Measurements from ENCODE around the gene TNK1. TPM values are rescaled to one million over a fixed set of nuclear protein-coding genes. Genes with fewer than 3 reads are reported as not detected.

TNK1 gene
- total and polyA plus RNA-seq, 9 of the 15 experiments (the other 6 are each of a cell fraction or from before 2014, with no cell fraction given) = 0.28 to 5.2 (median 2.1) TPM

DNA sequence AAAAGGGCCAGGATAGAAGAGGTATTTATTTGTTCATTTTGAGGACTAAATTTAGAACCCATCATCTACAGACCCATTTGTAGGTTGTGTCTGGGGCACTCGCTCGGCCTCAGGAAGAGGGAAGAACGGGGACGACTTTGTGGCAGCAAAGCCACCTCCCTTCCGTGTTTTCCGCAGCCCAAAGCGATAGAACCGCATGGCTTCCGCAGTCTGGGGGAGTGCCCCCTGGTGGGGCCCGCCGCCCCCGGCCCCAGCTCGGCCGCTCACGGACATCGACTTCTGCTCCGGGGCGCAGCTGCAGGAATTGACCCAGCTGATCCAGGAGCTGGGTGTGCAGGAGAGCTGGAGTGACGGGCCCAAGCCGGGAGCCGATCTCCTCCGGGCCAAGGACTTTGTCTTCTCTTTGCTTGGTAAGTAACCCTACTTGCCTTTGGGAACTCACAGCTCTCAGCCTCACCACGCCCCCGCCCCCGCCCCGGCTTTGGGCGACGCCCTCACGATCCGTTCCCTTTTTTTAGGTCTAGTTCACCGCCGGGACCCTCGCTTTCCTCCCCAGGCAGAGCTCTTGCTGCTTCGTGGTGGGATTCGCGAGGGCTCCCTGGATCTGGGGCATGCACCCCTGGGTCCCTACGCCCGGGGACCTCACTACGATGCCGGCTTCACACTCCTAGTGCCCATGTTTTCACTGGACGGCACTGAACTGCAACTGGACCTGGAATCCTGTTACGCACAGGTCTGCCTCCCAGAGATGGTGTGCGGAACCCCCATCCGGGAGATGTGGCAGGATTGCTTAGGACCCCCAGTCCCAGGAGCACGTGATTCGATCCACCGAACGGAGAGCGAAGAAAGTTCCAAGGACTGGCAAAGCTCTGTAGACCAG, 55.0 kb downstream of the TNK1 start (continued):
- TF ChIP-seq HNRNPLL (IDR thresholded peaks at IDR 0.05; ENCODE audit: low read depth, low read length, poor library complexity, severe bottlenecking) (peak; percentile 95), RFX1 (IDR thresholded peaks at IDR 0.05) (no peak), ATF1 (CRISPR knock-in tag; IDR thresholded peaks at IDR 0.05) (no peak), ATF1 (tag; IDR thresholded peaks at IDR 0.05) (0 out of 2 replicates have a peak, but pooled peaks have one; percentile 2), ZNF79 (CRISPR knock-in tag; IDR thresholded peaks at IDR 0.05; ENCODE audit: low read depth) (no peak), WHSC1 (IDR thresholded peaks at IDR 0.05; ENCODE audit: low read length) (no peak), NFRKB (IDR thresholded peaks at IDR 0.05; ENCODE audit: low read depth) (no peak), FOXK1 (CRISPR knock-in tag; IDR thresholded peaks at IDR 0.05; ENCODE audit: borderline replicate concordance) (no peak), CREB1 (IDR thresholded peaks at IDR 0.05) (no peak), CREB1 (CRISPR knock-in tag; IDR thresholded peaks at IDR 0.05) (no peak), SIN3B (IDR thresholded peaks at IDR 0.05; ENCODE audit: low read depth) (no peak), SMARCE1 (IDR thresholded peaks at IDR 0.05) (no peak), BCOR (IDR thresholded peaks at IDR 0.05) (no peak), ZKSCAN1 (IDR thresholded peaks at IDR 0.05; ENCODE audit: low read depth, low read length) (0 out of 2 replicates have a peak, but pooled peaks have one; percentile 13), ZNF717 (CRISPR knock-in tag; IDR thresholded peaks at IDR 0.05) (no peak), BMI1 (IDR thresholded peaks at IDR 0.05; ENCODE audit: low read length) (no peak)
- TF ChIP-seq, protein P1, sequence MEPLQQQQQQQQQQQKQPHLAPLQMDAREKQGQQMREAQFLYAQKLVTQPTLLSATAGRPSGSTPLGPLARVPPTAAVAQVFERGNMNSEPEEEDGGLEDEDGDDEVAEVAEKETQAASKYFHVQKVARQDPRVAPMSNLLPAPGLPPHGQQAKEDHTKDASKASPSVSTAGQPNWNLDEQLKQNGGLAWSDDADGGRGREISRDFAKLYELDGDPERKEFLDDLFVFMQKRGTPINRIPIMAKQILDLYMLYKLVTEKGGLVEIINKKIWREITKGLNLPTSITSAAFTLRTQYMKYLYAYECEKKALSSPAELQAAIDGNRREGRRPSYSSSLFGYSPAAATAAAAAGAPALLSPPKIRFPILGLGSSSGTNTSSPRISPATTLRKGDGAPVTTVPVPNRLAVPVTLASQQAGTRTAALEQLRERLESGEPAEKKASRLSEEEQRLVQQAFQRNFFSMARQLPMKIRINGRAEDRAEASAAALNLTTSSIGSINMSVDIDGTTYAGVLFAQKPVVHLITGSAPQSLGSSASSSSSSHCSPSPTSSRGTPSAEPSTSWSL (CRISPR knock-in tag; IDR thresholded peaks at IDR 0.05; ENCODE audit: borderline replicate concordance) = no peak
- TF ChIP-seq, protein P2, sequence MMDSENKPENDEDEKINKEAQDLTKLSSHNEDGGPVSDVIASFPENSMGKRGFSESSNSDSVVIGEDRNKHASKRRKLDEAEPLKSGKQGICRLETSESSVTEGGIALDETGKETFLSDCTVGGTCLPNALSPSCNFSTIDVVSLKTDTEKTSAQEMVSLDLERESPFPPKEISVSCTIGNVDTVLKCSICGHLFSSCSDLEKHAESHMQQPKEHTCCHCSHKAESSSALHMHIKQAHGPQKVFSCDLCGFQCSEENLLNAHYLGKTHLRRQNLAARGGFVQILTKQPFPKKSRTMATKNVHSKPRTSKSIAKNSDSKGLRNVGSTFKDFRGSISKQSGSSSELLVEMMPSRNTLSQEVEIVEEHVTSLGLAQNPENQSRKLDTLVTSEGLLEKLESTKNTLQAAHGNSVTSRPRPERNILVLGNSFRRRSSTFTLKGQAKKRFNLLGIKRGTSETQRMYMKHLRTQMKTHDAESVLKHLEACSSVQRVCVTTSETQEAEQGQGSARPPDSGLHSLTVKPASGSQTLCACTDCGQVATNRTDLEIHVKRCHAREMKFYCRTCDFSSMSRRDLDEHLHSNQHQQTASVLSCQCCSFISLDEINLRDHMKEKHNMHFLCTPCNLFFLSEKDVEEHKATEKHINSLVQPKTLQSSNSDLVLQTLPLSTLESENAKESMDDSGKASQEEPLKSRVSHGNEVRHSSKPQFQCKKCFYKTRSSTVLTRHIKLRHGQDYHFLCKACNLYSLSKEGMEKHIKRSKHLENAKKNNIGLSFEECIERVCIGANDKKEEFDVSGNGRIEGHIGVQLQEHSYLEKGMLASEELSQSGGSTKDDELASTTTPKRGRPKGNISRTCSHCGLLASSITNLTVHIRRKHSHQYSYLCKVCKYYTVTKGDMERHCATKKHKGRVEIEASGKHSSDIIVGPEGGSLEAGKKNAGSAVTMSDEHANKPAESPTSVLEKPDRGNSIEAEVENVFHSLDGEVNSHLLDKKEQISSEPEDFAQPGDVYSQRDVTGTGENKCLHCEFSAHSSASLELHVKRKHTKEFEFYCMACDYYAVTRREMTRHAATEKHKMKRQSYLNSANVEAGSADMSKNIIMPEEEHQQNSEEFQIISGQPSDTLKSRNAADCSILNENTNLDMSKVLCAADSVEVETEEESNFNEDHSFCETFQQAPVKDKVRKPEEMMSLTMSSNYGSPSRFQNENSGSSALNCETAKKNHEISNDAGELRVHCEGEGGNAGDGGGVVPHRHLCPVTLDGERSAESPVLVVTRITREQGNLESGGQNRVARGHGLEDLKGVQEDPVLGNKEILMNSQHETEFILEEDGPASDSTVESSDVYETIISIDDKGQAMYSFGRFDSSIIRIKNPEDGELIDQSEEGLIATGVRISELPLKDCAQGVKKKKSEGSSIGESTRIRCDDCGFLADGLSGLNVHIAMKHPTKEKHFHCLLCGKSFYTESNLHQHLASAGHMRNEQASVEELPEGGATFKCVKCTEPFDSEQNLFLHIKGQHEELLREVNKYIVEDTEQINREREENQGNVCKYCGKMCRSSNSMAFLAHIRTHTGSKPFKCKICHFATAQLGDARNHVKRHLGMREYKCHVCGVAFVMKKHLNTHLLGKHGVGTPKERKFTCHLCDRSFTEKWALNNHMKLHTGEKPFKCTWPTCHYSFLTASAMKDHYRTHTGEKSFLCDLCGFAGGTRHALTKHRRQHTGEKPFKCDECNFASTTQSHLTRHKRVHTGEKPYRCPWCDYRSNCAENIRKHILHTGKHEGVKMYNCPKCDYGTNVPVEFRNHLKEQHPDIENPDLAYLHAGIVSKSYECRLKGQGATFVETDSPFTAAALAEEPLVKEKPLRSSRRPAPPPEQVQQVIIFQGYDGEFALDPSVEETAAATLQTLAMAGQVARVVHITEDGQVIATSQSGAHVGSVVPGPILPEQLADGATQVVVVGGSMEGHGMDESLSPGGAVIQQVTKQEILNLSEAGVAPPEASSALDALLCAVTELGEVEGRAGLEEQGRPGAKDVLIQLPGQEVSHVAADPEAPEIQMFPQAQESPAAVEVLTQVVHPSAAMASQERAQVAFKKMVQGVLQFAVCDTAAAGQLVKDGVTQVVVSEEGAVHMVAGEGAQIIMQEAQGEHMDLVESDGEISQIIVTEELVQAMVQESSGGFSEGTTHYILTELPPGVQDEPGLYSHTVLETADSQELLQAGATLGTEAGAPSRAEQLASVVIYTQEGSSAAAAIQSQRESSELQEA (IDR thresholded peaks at IDR 0.05; ENCODE audit: low read depth) = no peak
- TF ChIP-seq, protein P3, sequence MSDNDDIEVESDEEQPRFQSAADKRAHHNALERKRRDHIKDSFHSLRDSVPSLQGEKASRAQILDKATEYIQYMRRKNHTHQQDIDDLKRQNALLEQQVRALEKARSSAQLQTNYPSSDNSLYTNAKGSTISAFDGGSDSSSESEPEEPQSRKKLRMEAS (CRISPR knock-in tag; IDR thresholded peaks at IDR 0.05) = peak; percentile 73
